Measurements from ENCODE around the gene VSX2. TPM values are rescaled to one million over a fixed set of nuclear protein-coding genes. Genes with fewer than 3 reads are reported as not detected.

Gene VSX2
- total RNA-seq (not detected in 2 replicates), polyA plus RNA-seq (not detected in 2 replicates), polyA minus RNA-seq (ENCODE audit: low replicate concordance) (not detected in 2 replicates)
- polyA plus RNA-seq (2012), result not detected in 2 replicates

GRCh38 chr14:74238974-74239847 is at the start of gene VSX2:
VSX2 (plus strand) TSS chr14:74239449; CDS start chr14:74239562, 113 bp downstream.
- no peak within 1 kb of the TSS for H2AFZ ChIP-seq (ENCODE audit: low read length)

GRCh38 chr14:74190927-74191575 is 48.2 kb upstream of the VSX2 start:
- Histone ChIP-seq H3K9ac (ENCODE audit: insufficient read depth, low read length) (no peak overlapping the region), H3K27me3 (ENCODE audit: control insufficient read depth, insufficient read depth, low read length) (no peaks in the 10 kb centered on the region), H2AFZ (ENCODE audit: low read length) (no peak overlapping the region), H3K9me3 (ENCODE audit: control insufficient read depth, insufficient read depth, low read depth, low read length) (no peaks in the 10 kb centered on the region), H3K79me2 (ENCODE audit: control insufficient read depth, insufficient read depth, low read length) (no peaks in the 10 kb centered on the region), H3K4me2 (ENCODE audit: extremely low read depth, insufficient read depth, low read length) (no peak overlapping the region), H3K4me1 (ENCODE audit: control insufficient read depth, extremely low read depth, insufficient read depth, low read length) (no peaks in the 10 kb centered on the region), H3K4me3 (replicated peaks in 1 of 4; ENCODE audit: control extremely low read depth in 1 of 4, insufficient read depth in 1 of 4, low read depth in 3 of 4, low read length in 4 of 4) (no peak overlapping the region), H4K20me1 (ENCODE audit: control insufficient read depth, extremely low read depth, insufficient read depth, low read length) (no peaks in the 10 kb centered on the region), H3K36me3 (ENCODE audit: control insufficient read depth, insufficient read depth, low read length) (no peaks in the 10 kb centered on the region), H3K27ac (ENCODE audit: insufficient read depth, low read length) (no peak overlapping the region)
- peak in 1 of 2 donors; percentile 17 for DNase-seq (ENCODE audit: low read depth in 2 of 2)
- TF ChIP-seq EZH2 (IDR thresholded peaks at IDR 0.05; ENCODE audit: low read length, missing control alignments) (no peak), CTCF (conservative IDR thresholded peaks at IDR 0.05 in 1 of 2, IDR thresholded peaks at IDR 0.05 in 1 of 2; ENCODE audit: low read depth in 1 of 2, low read length in 2 of 2) (no peak)

More at GRCh38 chr14:74238974-74239847, at the start of gene VSX2:
- H4K20me1 ChIP-seq (ENCODE audit: control insufficient read depth, extremely low read depth, insufficient read depth, low read length), result no peaks in the 10 kb centered on the region
- no peak within 1 kb of the TSS for H3K4me3 ChIP-seq (replicated peaks in 1 of 4; ENCODE audit: control extremely low read depth in 1 of 4, insufficient read depth in 1 of 4, low read depth in 3 of 4, low read length in 4 of 4)
- no peak for TF ChIP-seq CTCF (conservative IDR thresholded peaks at IDR 0.05 in 1 of 2, IDR thresholded peaks at IDR 0.05 in 1 of 2; ENCODE audit: low read depth in 1 of 2, low read length in 2 of 2)
- no peak for TF ChIP-seq EZH2 (IDR thresholded peaks at IDR 0.05; ENCODE audit: low read length, missing control alignments)
- no peaks in the 10 kb centered on the region for H3K36me3 ChIP-seq (ENCODE audit: control insufficient read depth, insufficient read depth, low read length)
- H3K79me2 ChIP-seq (ENCODE audit: control insufficient read depth, insufficient read depth, low read length), result no peaks in the 10 kb centered on the region
- H3K27ac ChIP-seq (ENCODE audit: insufficient read depth, low read length), result no peak within 1 kb of the TSS
- peaks cover 81% of the 10 kb centered on the region for H3K27me3 ChIP-seq (ENCODE audit: control insufficient read depth, insufficient read depth, low read length)
- H3K9ac ChIP-seq (ENCODE audit: insufficient read depth, low read length), result no peak within 1 kb of the TSS
- DNase-seq (ENCODE audit: low read depth in 2 of 2), result no peak
- H3K4me1 ChIP-seq (ENCODE audit: control insufficient read depth, extremely low read depth, insufficient read depth, low read length), result no peaks in the 10 kb centered on the region
- H3K4me2 ChIP-seq (ENCODE audit: extremely low read depth, insufficient read depth, low read length), result no peak within 1 kb of the TSS
- no peaks in the 10 kb centered on the region for H3K9me3 ChIP-seq (ENCODE audit: control insufficient read depth, insufficient read depth, low read depth, low read length)
